WTC11 (cell line): ENCODE measurements around the gene CFI.

Experiments used
- CBFB ChIP-seq: sonication (generic); formaldehyde crosslinking; IDR thresholded peaks from 2 replicates; pipeline ENCODE4 v1.8.1; 2022; ENCODE audit warnings: mild to moderate bottlenecking, low read depth, missing genetic modification reagents
- CREM ChIP-seq: sonication (generic); formaldehyde crosslinking; IDR thresholded peaks from 2 replicates; pipeline ENCODE4 v1.8.1; 2022; ENCODE audit warnings: mild to moderate bottlenecking, missing genetic modification reagents, moderate library complexity
- CTCF ChIP-seq: fragments of 200-600 bp; IDR thresholded peaks from 2 replicates; pipeline ENCODE4 v1.8.0; 2022; ENCODE audit warnings: antibody characterized with exemption
- PRRX2 ChIP-seq: fragments of 250-450 bp; sonication (Bioruptor Pico); IDR thresholded peaks from 2 replicates; pipeline ENCODE4 v1.8.0; 2021; ENCODE audit warnings: mild to moderate bottlenecking
- RELA ChIP-seq: sonication (generic); formaldehyde crosslinking; IDR thresholded peaks from 2 replicates; pipeline ENCODE4 v1.8.1; 2022; ENCODE audit warnings: missing genetic modification reagents, mild to moderate bottlenecking, borderline replicate concordance
- ZNF423 ChIP-seq: fragments of 250-450 bp; sonication (Bioruptor Pico); IDR thresholded peaks from 2 replicates; pipeline ENCODE4 v2.1.2; 2022; ENCODE audit warnings: mild to moderate bottlenecking, moderate library complexity
- TF ChIP-seq, protein P1 (sequence below): sonication (generic); formaldehyde crosslinking; IDR thresholded peaks from 2 replicates; pipeline ENCODE4 v1.8.0; 2022; ENCODE audit warnings: mild to moderate bottlenecking, missing genetic modification reagents
- TF ChIP-seq, protein P2 (sequence below): fragments of 250-450 bp; sonication (Bioruptor Pico); conservative IDR thresholded peaks from 2 replicates; pipeline ENCODE4 v1.9.0; 2021; ENCODE audit warnings: mild to moderate bottlenecking

DNA sequence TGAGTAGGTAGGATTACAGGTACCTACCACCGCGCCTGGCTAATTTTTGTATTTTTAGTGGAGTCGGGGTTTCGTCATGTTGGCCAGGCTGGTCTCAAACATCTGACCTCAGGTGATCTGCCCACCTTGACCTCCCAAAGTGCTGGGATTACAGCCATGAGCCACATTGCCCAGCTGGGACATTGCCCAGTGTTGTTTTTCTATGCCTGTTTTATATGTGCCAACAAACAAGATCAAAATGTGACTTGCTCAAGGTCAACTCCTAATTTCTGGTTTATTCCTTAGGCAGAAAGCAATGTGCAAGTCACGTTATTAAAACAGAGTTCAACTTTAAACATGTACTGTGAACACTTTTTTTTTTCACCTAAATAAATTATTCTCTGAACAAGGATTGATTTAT lies 48.8 kb upstream of the CFI start:
- TF ChIP-seq CTCF (no peak), PRRX2 (CRISPR knock-in tag) (no peak), ZNF423 (CRISPR knock-in tag) (no peak), CREM (CRISPR knock-in tag) (no peak), RELA (CRISPR knock-in tag) (no peak), CBFB (CRISPR knock-in tag) (no peak)
- TF ChIP-seq, protein P1, sequence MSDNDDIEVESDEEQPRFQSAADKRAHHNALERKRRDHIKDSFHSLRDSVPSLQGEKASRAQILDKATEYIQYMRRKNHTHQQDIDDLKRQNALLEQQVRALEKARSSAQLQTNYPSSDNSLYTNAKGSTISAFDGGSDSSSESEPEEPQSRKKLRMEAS (CRISPR knock-in tag) = no peak
- TF ChIP-seq, protein P2, sequence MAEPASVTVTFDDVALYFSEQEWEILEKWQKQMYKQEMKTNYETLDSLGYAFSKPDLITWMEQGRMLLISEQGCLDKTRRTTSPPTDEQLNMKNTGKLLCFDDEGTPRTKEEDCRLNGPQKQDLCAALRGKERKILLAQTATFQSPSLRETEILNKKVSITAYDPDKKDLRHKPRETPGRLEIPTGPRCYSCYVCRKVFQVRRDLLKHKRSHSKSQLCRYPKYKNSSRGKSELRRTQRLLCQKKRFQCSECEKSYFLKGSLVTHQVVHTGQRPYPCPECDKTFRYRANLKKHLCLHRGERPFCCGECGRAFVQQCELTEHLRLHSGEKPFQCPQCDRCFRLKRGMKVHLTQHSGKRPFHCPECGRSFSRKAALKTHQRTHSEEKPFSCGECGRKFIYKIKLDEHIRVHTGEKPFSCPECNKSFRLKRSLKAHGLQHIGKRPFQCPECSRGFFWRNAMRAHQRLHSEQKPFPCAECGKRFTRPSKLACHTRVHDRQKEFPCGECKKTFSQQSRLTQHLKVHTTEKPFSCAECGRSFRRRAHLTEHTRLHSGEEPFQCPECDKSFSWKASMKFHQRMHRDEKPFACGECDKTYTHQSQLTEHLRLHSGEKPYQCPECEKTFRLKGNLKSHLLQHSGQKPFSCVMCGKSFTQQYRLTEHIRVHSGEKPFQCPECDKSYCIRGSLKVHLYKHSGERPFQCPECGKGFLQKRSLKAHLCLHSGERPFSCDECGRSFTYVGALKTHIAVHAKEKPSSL = no peak
